Activated T-cell treated with anti-CD3 and anti-CD28 coated beads for 24 hours (primary cell): ENCODE measurements around the gene PLCH2.

Experiments used
- DNase-seq: peaks from one replicate; pipeline ENCODE4 v3.0.0-alpha.2; 2020; ENCODE audit warnings: low read depth

The PLCH2 gene

GRCh38 chr1:2530513-2531361, 54.6 kb downstream of the PLCH2 start:
- no peak for DNase-seq

DNA sequence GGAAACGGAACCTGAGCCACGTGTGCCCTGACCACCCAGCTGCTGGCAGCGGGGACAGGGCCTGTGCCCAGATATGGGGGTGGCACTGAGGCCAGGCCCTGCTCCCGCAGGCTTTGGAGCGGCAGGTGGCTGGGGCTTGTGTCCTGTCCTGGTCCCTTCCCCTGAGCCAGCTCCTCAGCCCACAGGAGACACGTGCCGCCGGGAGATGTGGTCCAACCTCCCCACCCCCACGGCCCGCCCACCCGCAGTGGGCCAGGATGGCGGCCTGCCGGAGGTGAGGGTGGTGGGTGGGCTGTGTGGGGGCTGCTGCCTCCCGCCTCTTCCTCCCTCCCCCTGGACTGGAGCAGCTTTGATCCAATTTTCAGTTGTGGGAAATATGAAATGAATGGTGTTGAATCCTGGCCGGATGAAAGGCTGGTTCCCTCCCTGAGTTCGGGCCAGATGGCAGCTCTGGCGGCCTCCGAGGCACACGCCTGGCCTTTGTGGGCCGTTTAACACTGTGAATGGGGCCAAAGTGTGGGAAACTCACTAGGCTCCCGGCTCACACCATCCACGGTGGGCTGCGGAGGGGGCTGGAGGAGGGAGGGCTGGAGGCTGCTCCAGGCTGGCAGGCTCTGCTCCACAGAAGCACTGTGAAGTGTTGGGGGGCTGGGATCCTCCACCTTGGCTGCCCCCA, 56.5 kb downstream of the PLCH2 start:
- no peak for DNase-seq

GRCh38 chr1:2533365-2533764, 57.3 kb downstream of the PLCH2 start:
- no peak for DNase-seq

DNA sequence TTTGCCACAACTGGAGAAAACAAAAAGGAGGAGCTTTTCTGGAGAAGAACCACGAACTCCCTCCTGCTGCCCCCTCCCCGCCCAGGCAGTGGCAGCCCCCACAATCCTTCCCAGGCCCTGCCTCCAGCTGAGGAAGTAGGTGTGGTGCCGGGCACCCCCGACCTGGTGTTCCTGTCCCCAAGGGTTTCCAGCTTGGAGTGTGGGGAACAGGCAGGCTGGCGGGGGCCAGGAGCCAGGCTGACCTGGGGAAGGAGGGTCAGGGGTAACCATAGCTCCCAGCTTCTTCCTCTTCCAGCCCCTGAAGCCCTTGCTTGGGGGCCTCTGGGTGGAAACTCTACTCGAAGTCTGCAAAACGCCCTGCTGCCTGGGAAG, 58.2 kb downstream of the PLCH2 start:
- DNase-seq = no peak

GRCh38 chr1:2534687-2535441, 58.8 kb downstream of the PLCH2 start:
- DNase-seq = no peak

- DNase-seq = no peak
Measured at GRCh38 chr1:2535455-2535854, 59.4 kb downstream of the PLCH2 start.

DNA sequence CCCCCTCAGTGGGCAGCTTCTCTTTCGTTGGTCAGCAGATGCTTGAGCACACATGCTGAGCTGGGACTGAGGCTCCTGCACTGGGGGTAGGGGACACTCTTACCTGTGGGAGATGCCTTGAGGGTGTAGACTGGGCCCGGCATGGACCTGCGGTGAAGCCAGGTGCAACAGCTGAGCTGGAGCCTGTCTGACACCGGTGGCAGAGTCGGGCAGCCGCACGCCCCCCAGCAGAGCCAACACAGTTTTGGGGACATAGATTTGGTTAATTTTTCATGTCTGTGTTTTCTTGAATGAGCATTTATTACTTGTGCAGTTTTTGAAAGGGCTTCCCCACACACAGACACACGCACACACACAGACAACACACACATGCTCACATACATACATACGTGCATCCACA, 59.9 kb downstream of the PLCH2 start:
- no peak for DNase-seq

GRCh38 chr1:2537784-2538115, 61.7 kb downstream of the PLCH2 start:
- DNase-seq = no peak

DNA sequence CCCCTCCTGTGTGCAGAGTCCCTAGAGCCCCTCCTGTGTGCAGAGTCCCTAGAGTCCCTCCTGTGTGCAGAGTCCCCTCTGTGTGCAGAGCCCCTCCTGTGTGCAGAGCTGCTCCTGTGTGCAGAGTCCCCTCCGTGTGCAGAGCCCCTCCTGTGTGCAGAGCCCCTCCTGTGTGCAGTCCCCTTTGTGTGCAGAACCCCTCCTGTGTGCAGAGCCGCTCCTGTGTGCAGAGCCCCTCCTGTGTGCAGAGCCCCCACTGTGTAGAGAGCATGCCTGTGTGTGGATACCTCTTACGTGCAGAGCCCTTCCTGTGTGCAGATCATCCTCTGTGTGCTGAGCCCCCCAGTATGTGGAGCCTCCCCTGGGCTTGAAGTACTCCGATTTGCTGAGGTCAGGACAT, 62.3 kb downstream of the PLCH2 start:
- DNase-seq = no peak

- DNase-seq = no peak
Measured at GRCh38 chr1:2538872-2539271, 62.8 kb downstream of the PLCH2 start.

DNA sequence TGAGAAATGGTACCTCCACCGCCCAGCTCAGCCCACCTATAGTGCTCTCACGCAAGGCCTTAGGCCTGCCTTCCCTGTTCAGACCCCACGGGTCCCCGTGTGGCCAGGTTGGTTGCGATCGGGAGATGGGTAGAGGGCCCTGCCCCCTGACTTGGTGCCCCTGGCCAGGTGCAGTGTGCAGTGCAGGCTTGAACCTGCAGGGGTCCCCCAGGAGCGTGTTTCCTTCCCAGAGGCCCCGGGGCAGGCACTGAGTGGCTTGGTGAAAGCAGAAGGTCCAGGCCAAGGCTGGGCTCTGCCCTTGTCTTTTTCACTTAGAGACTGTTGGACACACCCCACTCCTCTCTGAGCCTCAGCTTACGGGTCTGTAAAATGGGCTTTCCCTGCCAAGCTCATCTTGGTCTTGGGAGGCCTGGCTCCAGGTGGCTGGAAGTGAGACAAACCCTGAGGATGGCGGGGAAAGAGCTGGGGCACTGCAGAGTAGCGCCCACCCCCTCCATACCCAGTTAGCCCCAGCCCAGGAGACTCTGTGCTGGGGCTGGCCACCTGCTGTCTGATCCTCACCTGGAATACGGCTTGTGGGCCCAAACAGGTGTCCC, 63.3 kb downstream of the PLCH2 start:
- DNase-seq = no peak

DNA sequence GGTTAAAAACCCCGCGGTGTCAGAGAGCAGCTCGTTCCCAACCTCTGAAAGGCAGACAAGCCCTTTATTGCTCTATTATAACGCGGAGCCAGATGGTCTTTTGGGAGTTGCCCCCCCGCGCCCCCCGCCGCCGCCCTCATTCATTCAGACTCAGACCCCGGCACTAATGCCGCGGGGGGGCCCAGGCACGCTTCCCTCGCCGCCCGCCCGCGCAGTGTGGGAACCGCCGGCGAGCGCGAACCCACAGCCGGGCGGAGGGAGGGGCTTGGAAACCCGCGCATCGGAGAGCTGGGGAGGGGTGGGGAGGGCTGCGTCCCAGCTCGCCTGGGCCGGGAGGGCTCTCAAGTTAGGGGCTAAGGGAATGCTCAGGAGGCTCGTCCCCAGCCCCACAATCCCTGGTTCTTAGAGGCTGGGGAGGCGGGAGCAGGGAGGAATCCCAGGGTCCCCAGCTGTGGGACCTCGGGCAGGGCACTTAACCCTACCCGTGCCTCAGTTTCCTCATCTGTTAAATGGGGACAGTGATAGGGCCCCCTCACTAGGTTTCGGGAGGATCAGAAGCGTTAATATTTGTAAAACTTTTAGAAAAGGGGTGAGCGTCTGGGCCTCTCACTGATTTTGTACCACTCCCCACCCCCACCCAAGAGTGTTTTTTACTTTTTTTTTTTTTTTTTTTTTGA, 64.9 kb downstream of the PLCH2 start:
- DNase-seq = no peak

DNA sequence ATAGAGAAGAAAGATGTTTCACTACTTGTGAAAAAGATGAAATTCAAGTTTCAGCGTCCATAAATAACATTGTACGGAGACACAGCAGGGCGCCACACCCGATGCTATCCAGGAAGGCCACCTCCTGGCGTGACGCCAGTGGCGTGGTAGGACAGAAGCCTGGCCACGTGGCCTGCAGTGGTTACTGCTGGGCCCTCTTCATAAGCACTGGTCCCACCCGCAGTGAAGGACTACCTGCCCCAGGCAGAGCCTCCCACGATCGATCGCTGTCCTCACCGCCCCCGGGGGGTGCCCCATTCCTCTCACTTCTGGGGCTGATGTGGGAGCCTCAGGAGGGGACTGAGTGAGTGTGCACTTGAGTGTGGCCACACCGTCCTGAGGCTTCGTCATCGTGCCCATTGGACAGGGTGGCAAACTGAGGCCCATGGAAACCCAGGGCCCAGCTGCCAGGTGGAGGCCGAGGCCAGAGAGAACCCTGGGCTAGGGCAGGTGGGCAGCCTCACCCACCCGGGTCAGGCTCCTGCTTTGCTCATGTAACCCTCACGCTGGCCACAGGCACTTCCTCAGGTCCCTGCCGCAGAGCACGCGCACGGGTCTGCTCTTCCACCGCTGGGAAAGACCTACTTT, 65.6 kb downstream of the PLCH2 start:
- no peak for DNase-seq

- no peak for DNase-seq
Measured at GRCh38 chr1:2542246-2542915, 66.3 kb downstream of the PLCH2 start.

GRCh38 chr1:2543543-2544092, 67.5 kb downstream of the PLCH2 start:
- no peak for DNase-seq

- DNase-seq = no peak
Measured at GRCh38 chr1:2544093-2544874, 68.2 kb downstream of the PLCH2 start.

DNA sequence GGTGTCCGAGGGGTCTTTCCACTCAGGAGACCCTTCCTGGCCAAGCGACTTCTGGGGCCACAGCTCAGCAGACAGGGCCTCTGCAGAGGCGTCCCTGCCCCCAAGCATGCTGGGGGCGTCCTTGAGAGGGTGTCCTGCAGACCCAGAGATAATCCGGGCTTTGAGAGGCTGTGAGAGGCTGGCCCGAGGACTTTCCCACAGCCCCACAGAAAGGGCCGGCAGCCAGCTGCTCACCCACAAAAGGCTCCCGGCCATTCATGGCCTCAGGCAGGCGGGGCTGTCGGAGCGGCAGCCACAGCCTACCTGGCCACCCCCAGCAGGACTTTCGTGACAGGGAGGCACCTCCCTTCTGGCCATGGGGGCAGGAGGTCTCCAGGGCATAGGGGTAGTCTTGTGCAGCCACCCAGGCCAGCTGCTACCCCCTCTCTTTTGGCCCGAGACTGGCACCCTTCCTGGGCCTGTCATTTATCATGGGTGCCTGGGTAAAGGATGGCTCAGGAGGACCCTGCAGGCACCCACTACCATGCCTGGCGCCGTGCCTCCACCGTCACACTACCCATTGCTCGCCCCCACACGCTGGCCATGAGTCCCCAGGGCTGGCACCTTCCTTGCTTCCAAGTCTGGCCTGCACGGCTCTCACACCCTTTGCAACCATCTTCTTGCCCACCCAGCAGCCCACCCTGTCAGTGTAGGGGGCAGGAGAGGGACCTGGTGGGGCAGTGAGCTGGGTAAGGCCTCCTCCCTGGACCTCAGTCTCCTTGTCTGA, 69.0 kb downstream of the PLCH2 start:
- no peak for DNase-seq

DNA sequence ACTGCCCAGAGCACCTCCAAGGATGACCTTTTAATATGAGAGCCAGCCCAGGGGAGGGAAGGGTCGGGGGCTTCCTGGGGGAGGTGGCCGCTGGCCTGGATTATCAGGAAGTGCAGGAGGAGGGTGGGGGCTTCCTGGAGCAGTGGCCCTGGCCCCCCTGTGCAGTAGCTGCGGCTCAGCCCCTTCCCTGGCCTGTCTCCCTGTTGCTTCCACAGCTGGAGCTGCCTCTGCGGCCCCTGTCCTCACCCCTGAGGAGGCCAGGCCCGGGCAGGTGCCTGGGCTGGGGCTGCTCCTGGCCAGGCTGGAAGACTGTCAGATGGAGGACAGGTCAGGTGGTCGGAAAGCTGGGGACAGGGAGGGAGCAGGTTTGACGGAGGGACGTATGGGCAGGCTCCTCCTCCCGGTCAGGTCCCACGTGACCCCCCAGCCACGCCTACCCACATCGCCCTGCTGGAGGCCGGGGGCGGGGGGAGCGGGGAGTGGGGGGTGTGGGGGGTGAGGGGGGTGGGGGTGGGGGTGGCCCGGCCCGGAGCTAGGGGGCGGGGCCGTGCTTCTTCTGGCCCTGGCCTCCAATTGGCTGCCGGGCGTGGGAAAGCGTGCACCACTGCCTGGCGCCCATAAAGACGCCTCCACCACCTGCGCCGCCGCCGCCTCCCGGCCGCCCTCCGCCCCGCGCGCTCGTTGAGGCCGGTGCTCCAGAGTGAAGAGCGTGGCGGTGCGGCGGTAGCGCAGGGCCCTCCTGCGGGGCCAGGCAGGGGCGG, 69.8 kb downstream of the PLCH2 start:
- peak; percentile 78 for DNase-seq
